NCI-H1436 (cell line): ENCODE data around the gene NT5DC2.
A peak's percentile ranks its signal among the peaks of the same experiment; 100 is the strongest.
"Not testable (repeated sequence)": the region's sequence is repeated elsewhere in the genome, so short reads cannot be mapped to it uniquely, and the experiment has no call there.

ENCODE experiments used
- DNase-seq: peaks from one replicate; lab custom pipeline; 2025; lab: John Stamatoyannopoulos, UW

NT5DC2 gene

GRCh38 chr3:52537165-52537620, 3.5 kb upstream of the NT5DC2 start:
- DNase-seq = no peak

- DNase-seq = peak; percentile 86
Measured at GRCh38 chr3:52536369-52537164, 2.9 kb upstream of the NT5DC2 start, which contains the start of gene UQCC5. Gene UQCC5, plus strand, starts transcription at chr3:52536605. Its CDS starts 151 bp downstream, at chr3:52536756.

GRCh38 chr3:52536112-52536368, 2.4 kb upstream of the NT5DC2 start:
- DNase-seq = no peak

DNA sequence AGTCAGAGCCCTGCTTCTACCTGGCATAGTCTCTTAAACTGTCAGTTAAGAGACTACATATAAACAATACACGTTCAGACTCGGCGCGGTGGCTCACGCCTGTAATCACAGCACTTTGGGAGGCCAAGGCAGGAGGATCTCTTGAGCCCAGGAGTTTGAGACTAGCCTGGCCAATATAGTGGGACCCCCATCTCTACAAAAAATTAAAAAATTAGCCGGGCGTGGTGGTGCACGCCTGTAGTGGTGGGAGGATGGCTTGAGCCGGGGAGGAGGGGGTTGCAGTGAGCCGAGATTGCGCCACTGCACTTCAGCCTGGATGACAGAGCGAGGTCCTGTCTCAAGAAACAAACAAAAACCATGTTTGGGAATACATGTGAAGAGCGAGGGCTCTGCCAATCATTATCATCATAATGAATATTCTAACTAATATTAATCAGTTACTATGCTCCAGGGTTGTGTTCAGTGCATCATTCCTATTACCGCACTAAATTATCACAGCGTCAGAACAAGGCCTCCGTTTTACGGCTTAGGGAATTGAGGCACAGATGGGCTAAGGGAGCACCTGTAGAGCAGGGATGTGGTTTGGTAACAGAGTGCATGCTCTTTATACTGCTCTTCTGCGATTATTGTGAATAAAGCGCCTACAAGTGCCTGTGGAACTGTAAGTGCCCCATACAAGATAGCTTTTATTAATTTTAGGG, 1.9 kb upstream of the NT5DC2 start:
- no peak for DNase-seq

- DNase-seq = peak; percentile 9
Measured at GRCh38 chr3:52534281-52535183, 875 bp upstream of the NT5DC2 start.

GRCh38 chr3:52532838-52533622, 627 bp downstream of the NT5DC2 start:
- no peak for DNase-seq

GRCh38 chr3:52532517-52532837, 1.2 kb downstream of the NT5DC2 start:
- DNase-seq = no peak

GRCh38 chr3:52531860-52532516, 1.7 kb downstream of the NT5DC2 start:
- DNase-seq = no peak

- no peak for DNase-seq
Measured at GRCh38 chr3:52530918-52531826, 2.5 kb downstream of the NT5DC2 start.

DNA sequence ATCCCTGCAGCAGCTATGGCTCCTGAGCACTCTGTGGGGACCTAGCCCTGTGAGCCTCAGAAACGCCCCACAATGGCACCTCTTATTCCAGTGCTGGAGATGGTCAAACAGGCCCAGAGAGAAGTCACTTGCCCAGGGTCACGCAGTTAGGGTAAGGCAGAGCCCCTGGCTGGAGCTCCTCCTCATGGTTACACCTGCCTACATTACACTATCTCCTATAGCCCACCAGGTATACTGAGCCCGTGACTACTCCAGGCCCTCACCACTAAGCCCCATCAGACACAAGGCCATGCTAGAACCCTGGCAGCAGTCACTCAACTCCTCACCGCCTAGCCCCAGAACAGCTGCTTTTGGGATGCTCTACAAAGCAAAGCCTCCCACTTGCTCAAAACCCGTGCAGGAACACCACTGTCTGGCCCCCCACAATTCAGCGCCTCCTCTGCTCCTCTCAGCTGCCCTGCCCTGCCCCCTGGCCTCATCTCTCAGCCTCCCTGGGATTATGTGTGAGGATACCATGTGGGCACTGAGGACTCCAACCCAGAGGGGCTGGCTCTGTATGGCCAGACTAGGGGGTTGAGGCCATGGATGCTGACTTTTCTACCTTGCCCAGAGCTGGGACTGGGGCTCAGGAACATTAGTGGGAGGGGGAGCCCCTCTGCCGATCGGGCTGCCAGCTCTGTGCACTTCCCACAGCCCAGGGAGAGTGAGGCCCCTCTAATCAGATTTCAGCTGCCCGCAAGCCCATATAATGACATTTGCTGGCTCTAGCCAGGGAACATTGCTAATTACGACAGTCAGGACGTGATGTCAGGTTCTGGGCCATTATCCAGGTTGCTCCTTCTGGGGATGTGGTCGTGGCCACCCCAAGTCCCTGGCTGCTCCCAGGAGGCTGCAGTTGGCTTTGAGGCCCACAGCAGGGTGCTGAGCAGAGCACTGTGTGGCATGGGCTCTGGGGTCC, 4.0 kb downstream of the NT5DC2 start:
- no peak for DNase-seq

GRCh38 chr3:52528586-52529375, 4.9 kb downstream of the NT5DC2 start:
- no peak for DNase-seq

DNA sequence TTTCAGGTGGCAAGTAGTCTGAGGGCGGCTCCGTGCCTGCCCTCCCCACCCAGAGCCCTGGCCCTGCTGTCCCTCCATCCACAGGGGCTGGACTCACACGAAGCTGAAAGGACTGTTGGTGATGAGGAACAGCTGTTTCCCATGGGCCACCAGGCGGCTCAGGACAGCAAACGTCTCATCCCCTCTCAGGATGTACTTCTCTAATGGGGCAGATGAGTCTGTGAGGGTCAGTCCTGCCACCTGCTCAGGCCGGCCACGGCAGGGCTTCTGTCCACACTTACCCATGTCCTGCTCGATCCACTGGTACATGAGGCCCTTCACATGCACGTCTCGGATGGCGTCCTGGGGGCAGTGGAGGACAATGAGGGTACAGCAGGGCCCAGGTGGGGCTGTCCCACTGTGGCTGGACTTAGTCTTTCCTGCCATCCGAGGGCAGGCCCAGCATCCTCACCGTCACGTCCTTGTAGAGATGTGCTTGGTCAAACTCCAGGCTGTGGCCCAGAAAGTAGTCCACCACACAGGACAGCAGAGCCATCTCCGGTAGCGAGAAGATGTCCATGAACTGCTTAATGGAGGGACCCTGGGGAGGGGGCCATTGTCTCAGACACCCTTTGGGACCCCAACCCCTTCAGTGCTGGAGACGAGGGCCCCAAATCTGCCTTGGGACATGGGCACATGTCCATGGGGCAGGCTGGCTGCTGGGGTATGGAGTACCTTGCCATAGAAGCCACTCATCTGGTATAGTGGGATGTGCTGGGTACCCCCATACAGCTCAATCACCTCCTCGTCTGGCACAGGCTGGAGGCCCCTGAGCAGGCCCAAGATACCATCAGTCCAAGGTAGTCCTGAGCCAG, 5.7 kb downstream of the NT5DC2 start:
- no peak for DNase-seq

DNA sequence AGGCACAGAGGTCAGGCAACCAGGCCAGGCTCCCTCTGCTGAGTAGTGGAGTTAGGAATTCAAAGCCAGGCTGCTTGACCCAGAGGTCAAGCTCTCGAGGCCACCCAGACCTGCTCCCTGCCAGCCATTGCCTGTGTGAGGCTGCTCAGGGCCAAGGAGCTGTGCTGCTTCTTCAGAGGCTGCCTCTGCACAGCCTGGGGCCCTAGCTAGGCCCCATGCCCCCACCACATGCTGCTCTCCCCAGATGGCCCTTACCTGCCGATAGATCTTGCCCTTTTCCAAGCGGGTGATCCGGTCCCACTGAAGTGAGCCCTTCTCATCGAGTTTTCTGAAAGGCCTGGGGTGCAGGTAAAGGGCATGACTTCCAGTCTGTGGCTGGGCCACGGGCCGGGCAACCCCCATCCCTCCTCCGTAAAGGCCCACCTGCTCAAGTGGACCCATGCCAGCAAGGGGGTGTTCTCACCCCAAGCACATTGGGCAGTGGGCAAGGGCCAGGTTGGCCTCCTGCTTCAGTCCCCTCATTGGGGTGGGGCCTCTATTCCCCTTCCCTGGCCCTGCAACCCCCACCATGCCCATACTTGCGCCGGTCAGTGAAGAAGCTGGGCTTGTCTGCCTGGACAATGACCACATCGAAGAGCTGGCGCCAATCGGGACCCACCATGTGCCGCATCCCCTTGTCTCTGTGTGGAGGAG, 6.5 kb downstream of the NT5DC2 start:
- DNase-seq = no peak

DNA sequence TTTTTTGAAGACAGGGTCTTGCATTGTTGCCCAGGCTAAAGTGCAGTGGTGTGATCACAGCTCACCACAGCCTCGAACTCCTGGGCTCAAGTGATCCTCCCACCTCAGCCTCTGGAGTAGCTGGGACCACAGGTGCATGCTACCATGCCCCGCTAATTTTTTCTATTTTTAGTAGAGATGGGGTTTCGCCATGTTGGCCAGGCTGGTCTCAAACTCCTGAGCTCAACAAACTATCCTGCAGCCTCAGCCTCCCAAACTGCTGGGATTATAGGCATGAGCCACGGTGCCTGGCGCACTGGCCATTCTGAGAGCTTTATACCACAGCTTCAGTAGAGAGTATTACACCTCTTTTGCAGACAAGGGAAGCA, 7.0 kb downstream of the NT5DC2 start:
- DNase-seq = not testable (repeated sequence)

- no peak for DNase-seq
Measured at GRCh38 chr3:52525680-52526561, 7.7 kb downstream of the NT5DC2 start.
